OCI-M2 (cell line): ENCODE measurements around the gene MRPL18.
"Not testable (repeated sequence)": the region's sequence is repeated elsewhere in the genome, so short reads cannot be mapped to it uniquely, and the experiment has no call there.

Experiments
- DNase-seq: peaks from one replicate; lab custom pipeline; 2025; ENCODE audit not compliant: unreplicated experiment; lab: John Stamatoyannopoulos, UW

The MRPL18 gene

GRCh38 chr6:159772196-159772595 lies 18.1 kb upstream of the MRPL18 start:
- DNase-seq = no peak

DNA sequence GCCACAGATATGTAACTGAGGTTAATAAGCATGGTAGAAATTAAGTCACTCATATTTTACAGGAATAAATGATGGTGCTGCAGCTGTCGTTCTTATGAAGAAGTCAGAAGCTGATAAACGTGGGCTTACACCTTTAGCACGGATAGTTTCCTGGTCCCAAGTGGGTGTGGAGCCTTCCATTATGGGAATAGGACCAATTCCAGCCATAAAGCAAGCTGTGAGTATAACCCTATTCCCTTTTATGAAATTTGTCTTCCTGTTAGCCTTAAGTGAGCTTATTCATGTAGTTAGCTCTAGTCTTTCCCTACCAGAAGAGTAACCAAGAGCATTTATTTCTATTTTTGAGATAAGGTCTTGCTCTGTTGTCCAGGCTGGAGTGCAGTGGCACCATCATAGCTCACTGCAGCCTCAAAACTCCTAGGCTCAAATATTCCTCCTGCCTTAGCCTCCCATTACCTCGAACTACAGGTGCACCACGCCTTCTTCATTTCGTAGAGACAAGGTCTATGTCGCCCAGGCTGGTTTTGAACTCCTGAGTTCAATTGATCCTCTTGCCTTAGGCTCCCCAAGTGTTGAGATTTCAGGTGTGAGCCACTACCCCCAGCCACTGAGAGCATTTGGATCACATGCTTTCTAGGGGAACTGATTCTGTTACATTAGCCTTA lies 12.9 kb upstream of the MRPL18 start:
- DNase-seq = no peak

- no peak for DNase-seq
Observed at GRCh38 chr6:159778131-159778530, 12.1 kb upstream of the MRPL18 start.

- DNase-seq = no peak
Observed at GRCh38 chr6:159778542-159779103, 11.6 kb upstream of the MRPL18 start.

GRCh38 chr6:159788276-159788675 lies 2.0 kb upstream of the MRPL18 start:
- DNase-seq = no peak

DNA sequence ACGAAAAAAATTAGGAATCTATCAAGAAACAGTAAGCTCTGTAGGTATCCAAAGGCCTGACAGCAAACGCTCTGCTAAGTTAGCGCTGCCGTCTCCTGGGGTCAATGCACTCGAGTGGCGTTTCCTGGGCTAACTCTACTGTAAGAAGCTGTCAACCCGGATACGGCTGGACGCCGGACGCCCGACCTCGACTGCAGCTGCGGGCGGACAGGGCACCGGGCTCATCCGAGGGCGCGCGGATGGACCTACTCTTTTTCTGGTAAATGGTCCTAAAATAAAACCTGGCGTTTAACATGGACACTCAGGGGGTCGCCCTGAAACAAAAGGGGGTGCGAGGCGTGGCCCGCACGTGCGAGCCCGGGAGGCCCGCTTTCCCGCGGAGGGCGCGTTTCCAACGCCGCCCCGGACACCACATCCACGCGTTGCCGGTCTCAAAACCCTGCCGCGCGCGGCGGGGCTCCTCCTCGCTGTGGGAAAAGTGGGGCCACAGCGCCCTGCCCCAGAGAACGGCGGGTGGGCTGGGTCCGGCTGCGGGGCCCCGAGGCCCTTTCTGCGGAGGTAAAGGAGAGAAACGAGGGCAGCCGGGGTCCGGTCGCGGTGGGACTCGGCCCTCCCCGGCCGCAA lies 1.4 kb upstream of the MRPL18 start:
- no peak for DNase-seq

DNA sequence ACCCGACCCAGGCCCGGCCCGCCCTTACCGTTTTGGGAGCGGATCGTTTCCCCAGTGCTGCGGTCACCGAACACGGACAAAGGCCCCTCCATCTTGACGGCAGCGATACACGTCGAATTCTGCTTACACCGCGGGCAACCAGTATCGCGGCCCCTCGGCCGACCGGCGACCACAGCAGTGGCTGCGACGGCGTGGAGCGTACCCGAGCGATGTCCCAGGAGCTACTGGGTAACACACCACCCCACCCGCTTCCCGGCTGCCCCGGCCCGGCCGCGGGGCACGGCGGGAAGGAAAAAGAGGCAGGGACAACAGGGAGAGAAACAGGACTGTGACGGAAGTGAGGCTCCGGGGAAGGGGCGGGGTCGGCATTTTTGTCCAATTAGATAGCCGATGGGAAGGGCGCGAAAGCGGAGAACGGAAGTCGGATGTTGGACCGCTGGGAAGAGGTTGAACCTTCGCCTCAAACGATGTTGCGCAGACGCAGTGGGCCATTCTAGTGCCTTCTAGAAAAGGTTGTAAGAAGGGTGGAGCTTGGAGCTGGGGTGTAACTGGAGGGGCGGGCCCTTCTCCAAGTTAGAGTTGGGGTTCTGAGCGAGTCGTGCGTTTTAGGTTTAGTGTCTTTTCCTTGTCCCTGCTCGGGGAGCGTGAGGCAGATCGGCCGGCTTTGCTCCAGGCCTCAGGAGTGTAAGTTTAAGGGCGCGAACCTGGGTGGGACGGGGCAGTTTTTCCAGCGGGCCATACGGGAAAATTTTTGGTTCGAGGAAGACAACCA lies 704 bp upstream of the MRPL18 start, which contains the start of gene TCP1:
TSS of gene TCP1 (minus strand) at position 226 of the 772 bp plus-strand sequence. CDS start at position 92, 134 bp downstream.
- peak; percentile 98 for DNase-seq

DNA sequence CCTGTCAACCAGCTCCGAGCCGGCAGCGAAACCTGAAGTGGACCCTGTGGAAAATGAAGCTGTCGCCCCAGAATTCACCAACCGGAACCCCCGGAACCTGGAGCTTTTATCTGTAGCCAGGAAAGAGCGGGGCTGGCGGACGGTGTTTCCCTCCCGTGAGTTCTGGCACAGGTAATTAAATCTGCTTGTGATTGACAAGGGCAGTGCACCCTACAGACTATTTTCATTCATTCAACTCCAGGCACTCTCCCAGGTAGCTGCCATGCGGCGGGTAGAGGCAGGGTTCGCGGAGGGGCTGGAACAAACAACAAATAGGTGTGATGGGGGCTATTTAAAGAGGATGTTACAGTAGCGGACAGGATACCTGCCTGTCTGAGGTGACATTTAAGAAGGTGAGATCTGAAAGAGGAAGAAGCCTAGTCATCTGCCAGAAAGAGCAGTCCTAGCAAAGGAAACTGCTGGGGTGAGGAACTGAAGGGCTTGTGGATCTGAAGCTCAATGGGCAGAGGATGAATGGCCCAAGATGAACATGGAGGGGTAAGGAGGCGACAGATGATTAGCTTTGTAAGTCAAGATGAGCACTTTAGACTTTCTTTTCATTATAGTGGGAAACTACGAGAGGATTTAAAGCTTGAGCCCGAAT lies 810 bp downstream of the MRPL18 start:
- no peak for DNase-seq

DNA sequence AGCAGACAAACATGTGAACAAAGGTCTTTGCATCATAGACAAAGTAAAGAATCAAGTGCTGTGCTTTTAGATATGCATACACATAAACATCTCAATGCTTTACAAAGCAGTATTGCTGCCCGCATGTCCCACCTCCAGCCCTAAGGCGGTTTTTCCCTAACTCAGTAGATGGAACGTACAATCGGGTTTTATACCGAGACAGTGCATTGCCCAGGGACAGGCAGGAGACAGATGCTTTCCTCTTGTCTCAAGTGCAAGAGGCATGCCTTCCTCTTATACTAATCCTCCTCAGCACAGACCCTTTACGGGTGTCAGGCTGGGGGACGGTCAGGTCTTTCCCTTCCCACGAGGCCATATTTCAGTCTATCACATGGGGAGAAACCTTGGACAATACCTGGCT lies 4.7 kb downstream of the MRPL18 start:
- not testable (repeated sequence) for DNase-seq

GRCh38 chr6:159797554-159797953 lies 7.3 kb downstream of the MRPL18 start:
- no peak for DNase-seq

DNA sequence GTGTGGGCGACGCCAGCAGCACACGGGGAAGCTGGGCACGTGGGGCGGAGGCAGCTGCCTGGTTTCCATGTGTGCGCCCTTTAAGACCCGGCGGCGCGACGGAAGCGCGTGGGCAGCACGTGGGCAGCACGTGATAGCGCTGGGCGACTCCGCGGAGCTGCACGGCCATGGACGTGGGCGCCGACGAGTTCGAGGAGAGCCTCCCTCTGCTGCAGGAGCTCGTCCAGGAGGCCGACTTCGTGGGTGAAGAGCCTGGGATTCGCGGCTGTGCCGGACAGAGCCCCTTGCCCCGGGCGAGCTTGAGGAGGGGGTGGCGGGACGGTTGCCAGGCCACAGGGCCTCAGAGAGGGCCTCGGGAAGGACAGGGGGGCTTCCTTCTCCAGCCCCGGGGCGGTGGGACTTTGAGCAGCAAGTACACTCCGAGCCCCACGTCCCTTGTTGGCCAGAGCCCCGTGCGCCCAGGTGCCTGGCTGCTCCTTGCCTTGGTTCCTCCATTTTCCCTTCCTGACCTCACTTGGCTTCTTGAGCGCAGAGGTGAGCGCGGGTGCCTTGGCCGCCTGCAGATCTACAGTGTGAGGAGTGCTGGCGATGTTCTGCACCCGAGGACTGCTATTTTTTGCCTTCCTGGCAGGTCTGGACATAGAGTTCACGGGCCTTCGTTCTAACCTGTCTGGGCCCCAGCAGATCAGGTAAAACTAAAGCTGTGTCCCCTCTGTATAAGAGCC lies 10.0 kb downstream of the MRPL18 start, which contains the start of gene PNLDC1:
TSS of gene PNLDC1 (plus strand) at position 136 of the 725 bp plus-strand sequence. CDS start at position 168, 32 bp downstream.
- no peak for DNase-seq

DNA sequence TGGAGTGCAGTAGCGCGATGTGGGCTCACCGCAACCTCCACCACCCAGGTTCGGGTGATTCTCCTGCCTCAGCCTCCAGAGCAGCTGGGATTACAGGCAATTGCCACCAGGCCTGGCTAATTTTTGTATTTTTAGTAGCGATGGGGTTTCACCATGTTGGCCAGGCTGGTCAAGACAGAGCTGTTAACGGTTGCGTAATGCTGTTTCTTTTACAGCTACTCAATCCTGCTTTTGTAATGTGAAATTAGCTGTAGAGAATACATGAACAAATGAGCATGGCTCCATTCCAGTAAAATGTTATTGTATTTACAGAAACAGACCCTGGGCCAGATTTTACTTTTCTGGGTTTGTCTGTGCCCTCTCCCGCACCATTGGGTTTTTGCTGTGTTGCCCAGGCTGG lies 11.7 kb downstream of the MRPL18 start:
- DNase-seq = no peak

GRCh38 chr6:159804504-159804903 lies 14.2 kb downstream of the MRPL18 start:
- no peak for DNase-seq

DNA sequence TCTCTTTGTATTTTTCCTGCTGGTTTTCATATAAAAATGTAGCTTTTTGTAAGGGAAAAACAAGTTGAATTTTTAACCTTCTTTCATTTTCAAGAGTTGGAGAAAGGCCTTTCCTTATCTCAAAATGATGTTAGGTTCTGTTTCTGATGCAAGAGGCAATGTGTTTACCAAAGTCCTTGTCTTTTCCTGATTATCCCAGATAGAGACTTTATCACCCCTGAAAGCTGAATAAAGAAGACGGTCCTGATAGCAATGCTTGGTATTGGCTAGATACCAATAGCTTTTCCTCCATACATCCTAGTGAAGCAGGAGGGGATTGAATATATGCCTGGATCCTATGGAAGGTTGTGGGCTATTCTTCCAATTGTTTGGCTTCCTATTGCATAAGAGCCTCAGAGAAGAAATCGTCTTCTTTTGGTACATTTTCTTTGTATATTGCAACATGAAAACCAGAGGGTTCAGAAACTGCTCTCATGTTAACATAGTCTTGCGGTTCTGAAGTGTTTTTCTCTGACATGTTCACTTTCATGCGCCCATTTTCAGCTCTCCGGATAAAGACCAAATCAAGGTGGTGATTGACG lies 15.3 kb downstream of the MRPL18 start:
- no peak for DNase-seq

- DNase-seq = no peak
Observed at GRCh38 chr6:159806021-159806458, 15.8 kb downstream of the MRPL18 start.

- DNase-seq = no peak
Observed at GRCh38 chr6:159807150-159807858, 17.0 kb downstream of the MRPL18 start.

GRCh38 chr6:159808647-159809046 lies 18.4 kb downstream of the MRPL18 start:
- DNase-seq = no peak

- DNase-seq = no peak
Observed at GRCh38 chr6:159809149-159809548, 18.9 kb downstream of the MRPL18 start.

DNA sequence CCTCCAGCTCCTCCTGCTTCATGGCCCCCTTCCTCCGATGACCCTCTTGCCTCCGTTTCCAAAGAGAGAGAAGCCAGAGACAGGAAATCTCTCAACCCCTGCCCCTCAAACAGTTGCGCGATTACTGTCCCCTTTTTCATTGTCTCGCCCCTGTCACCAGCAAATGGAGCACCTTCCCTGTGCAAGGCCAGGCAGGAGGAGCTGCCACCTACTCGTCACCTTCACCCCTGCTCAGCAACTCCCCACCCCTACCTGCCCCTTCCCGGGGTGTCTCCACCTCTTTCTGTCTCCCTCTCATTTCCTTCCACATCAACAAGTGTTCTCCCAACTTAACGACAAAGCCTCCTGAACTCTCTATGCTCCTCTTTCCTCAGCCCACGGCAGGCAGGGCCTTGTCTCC lies 23.5 kb downstream of the MRPL18 start:
- DNase-seq = no peak
